Heart right ventricle (tissue), 16 donors: ENCODE data around the gene ADH6. TPM values are rescaled to one million over a fixed set of nuclear protein-coding genes. Genes with fewer than 3 reads are reported as not detected.

Source experiments
- ATAC-seq, 8 donors: fragments of 200-7000 bp; cut with Tn5 transposase; one replicate each; pipeline ENCODE4 v1.9.1; 2020; ENCODE audit warnings: mild to moderate bottlenecking in 8 of 8, moderate library complexity in 8 of 8, moderate number of reproducible peaks in 1 of 8
- DNase-seq, 2 donors: peaks; one replicate each; pipeline ENCODE4 v3.0.0-alpha.2; 2020
- H3K27ac ChIP-seq, 10 donors: fragments of 200-600 bp; sonication (generic) in 2 of 10; one replicate each; pipeline versions ENCODE4 v1.5.0 to v1.8.0; 2020 to 2022; ENCODE audit warnings: mild to moderate bottlenecking in 3 of 10
- H3K27me3 ChIP-seq, 7 donors: fragments of 200-600 bp; one replicate each; pipeline ENCODE4 v1.8.0; 2021 to 2022; ENCODE audit warnings: mild to moderate bottlenecking in 2 of 7
- H3K36me3 ChIP-seq, 9 donors: fragments of 200-600 bp; sonication (generic) in 1 of 9; one replicate each; pipeline versions ENCODE4 v1.5.0 to v1.8.0; 2020 to 2022; ENCODE audit warnings: mild to moderate bottlenecking in 2 of 9
- H3K4me1 ChIP-seq, 9 donors: fragments of 200-600 bp; sonication (generic) in 1 of 9; one replicate each; pipeline versions ENCODE4 v1.5.0 to v1.8.0; 2020 to 2022; ENCODE audit warnings: mild to moderate bottlenecking in 4 of 9
- H3K4me3 ChIP-seq, 10 donors: fragments of 200-600 bp; sonication (generic) in 2 of 10; one replicate each; pipeline versions ENCODE4 v1.5.0 to v1.8.0; 2020 to 2022; ENCODE audit warnings: mild to moderate bottlenecking in 7 of 10, moderate library complexity in 2 of 10
- H3K9me3 ChIP-seq, 11 donors: fragments of 200-600 bp in 10 of 11; sonication (generic) in 2 of 11; one replicate each; pipeline versions ENCODE4 v1.5.0 to v1.8.0; 2013 to 2022; ENCODE audit warnings: mild to moderate bottlenecking in 2 of 11, control low read depth in 1 of 11, moderate library complexity in 1 of 11
- WGBS, 2 donors: extraction: QIAGEN DNeasy Blood & Tissue Kit; methylation state at CpG; one replicate each; pipeline ENCODE4 v1.1.7; 2013; ENCODE audit warnings: inconsistent platforms in 1 of 2; 5-methylcytosine and 5-hydroxymethylcytosine counted together
- intact Hi-C, 10 donors: fragments of 100-400 bp; cut with DNase I; formaldehyde crosslinking; loops; one replicate each; pipeline versions ENCODE4 v1.11.1 to v1.14.2; 2022
- long read RNA-seq, 3 donors: library from polyadenylated mRNA; unstranded; transcript quantifications; one replicate each; pipeline ENCODE4 v2.0.0, GENCODE V29; 2020 to 2021
- polyA plus RNA-seq, 2 donors: library from polyadenylated mRNA; stranded (reverse); fragments of 200-250 nt; gene quantifications; one replicate each; pipeline ENCODE4 v1.2.3, GENCODE V29; 2013
- total RNA-seq, 10 donors: library from RNA; stranded (reverse); fragmentation: NEBNext Ultra II Directional in 3 of 10; extraction: Animal tissue kit (Norgen Biotek cat#: 25700) in 3 of 10; gene quantifications; one replicate each; pipeline versions ENCODE4 v1.2.1 to v1.2.4, GENCODE V29; 2021 to 2023
- TF ChIP-seq, protein P1 (sequence below), 9 donors: fragments of 200-600 bp; sonication (generic) in 2 of 9; IDR thresholded peaks; one replicate each; pipeline versions ENCODE4 v1.5.0 to v1.8.0; 2021 to 2022; ENCODE audit warnings: antibody characterized with exemption in 9 of 9, mild to moderate bottlenecking in 5 of 9, moderate library complexity in 1 of 9
- donor health status: Arrhythmogenic right ventricular cardiomyopathy.
- donor health status: ischemic (EF 13 %, LVEDD 7.1; RV severe dilation, severe dysfunction).
- donor health status: healthy with polysubstance abuse.
- donor health status: DM: no; HTN: yes; CAD: no.
- donor health status: DM: no; HTN: no; CAD: no.
- donor health status: ischemic (EF 25% LVEDD 6.9; RV normal size, moderate dysfunction).
- donor health status: ischemic (EF 25% LVEDD 5.7; RV mildly dilated, moderate dysfunction).
- donor health status: healthy.
- donor health status: DM: yes; HTN: yes; CAD: no.
- donor health status: Ischemic cardiomyopathy.
- donor health status: ischemic (EF 35%, LVEDD 5.7; RV mildly dilated, moderate dysfunction).
- donor health status: nonischemic (EF 11% LVEDD 7.7; RV severe dilation, severe dysfunction).
- donor health status: DM: yes; HTN: yes; CAD: no.
- donor health status: PGD.
- donor health status: ischemic (EF 29% LVEDD 5.4; RV normal size, mild dysfunction).
- donor health status: nonischemic (EF 23%, LVEDD 6.1; RV moderate dilation, normal function).

The ADH6 gene
- total RNA-seq (under 1 TPM in 1 of 10 donors, not detected in 9; 0.08 TPM), polyA plus RNA-seq (not detected)
- long read RNA-seq, donor 1, result 0 reads
- long read RNA-seq, donor 2, result 0 reads
- long read RNA-seq, donor 3, result 0 reads

DNA sequence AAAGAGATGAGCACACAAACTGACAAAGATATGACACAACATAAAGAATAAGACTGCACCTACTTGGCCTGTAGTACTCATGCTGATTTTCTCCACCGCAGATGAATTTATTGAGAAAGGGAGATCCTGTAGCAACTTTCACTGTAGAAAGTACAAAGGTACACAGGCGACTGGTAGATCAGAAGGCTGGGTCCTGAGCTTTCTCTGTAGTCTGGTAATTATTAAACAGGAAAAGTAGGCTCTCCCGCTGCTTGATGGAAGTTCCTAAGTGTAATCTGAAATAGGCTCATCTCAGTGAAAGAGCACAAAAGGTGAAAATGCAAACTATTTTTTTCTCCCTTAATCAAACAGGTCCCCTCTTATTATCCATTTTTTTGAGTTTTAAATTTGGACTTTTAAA is at the start of gene ADH6:
Gene ADH6, minus strand, starts transcription at position 175 of the 400 bp plus-strand sequence. Its CDS starts 94 bp downstream, at position 81.
- TF ChIP-seq, protein P1, sequence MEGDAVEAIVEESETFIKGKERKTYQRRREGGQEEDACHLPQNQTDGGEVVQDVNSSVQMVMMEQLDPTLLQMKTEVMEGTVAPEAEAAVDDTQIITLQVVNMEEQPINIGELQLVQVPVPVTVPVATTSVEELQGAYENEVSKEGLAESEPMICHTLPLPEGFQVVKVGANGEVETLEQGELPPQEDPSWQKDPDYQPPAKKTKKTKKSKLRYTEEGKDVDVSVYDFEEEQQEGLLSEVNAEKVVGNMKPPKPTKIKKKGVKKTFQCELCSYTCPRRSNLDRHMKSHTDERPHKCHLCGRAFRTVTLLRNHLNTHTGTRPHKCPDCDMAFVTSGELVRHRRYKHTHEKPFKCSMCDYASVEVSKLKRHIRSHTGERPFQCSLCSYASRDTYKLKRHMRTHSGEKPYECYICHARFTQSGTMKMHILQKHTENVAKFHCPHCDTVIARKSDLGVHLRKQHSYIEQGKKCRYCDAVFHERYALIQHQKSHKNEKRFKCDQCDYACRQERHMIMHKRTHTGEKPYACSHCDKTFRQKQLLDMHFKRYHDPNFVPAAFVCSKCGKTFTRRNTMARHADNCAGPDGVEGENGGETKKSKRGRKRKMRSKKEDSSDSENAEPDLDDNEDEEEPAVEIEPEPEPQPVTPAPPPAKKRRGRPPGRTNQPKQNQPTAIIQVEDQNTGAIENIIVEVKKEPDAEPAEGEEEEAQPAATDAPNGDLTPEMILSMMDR (IDR thresholded peaks at IDR 0.05), result no peak
- DNase-seq, result no peak
- intact Hi-C loops, result no loop called here
- Histone ChIP-seq H3K4me1 (no peaks in the 10 kb centered on the region), H3K36me3 (no peaks in the 10 kb centered on the region), H3K9me3 (peaks cover 0 to 10% (median 0%) of the 10 kb centered on the region in 11 donors), H3K27ac (no peak within 1 kb of the TSS), H3K4me3 (no peak within 1 kb of the TSS), H3K27me3 (no peaks in the 10 kb centered on the region)
- no peak for ATAC-seq
- 85 to 89% methylated on average over 3 of the region's 3 CpGs for WGBS, 2 donors

GRCh38 chr4:99264927-99265326 is 45.9 kb upstream of the ADH6 start:
- no peaks in the 10 kb centered on the region for H3K36me3 ChIP-seq

GRCh38 chr4:99252746-99253145 is 33.7 kb upstream of the ADH6 start:
- Histone ChIP-seq H3K36me3 (no peaks in the 10 kb centered on the region), H3K4me3 (no peak overlapping the region), H3K9me3 (peaks cover 0 to 4% (median 0%) of the 10 kb centered on the region in 11 donors), H3K4me1 (no peaks in the 10 kb centered on the region), H3K27me3 (no peaks in the 10 kb centered on the region), H3K27ac (no peak overlapping the region)
- ATAC-seq, result no peak
- no peak for DNase-seq
- 83 to 87% methylated on average over 4 of the region's 4 CpGs for WGBS, 2 donors
- intact Hi-C loops, result no loop called here
- TF ChIP-seq, protein P1 (IDR thresholded peaks at IDR 0.05), result no peak

More at GRCh38 chr4:99264927-99265326, 45.9 kb upstream of the ADH6 start:
- H3K4me3 ChIP-seq, result no peak overlapping the region
- intact Hi-C loops, result no loop called here
- H3K4me1 ChIP-seq, result no peaks in the 10 kb centered on the region
- peak overlapping the region in 1 of 10 donors; percentile 1 for H3K27ac ChIP-seq
- H3K9me3 ChIP-seq, result peaks cover 0 to 25% (median 0%) of the 10 kb centered on the region in 11 donors
- H3K27me3 ChIP-seq, result no peaks in the 10 kb centered on the region
- DNase-seq (no peak), ATAC-seq (no peak)
- TF ChIP-seq, protein P1 (IDR thresholded peaks at IDR 0.05), result no peak

GRCh38 chr4:99248714-99249113 is 29.7 kb upstream of the ADH6 start:
- no peak for ATAC-seq
- H3K27ac ChIP-seq, result no peak overlapping the region
- H3K27me3 ChIP-seq, result no peaks in the 10 kb centered on the region
- no peaks in the 10 kb centered on the region for H3K4me1 ChIP-seq
- TF ChIP-seq, protein P1 (IDR thresholded peaks at IDR 0.05), result no peak
- H3K9me3 ChIP-seq, result peaks cover 0 to 35% (median 12%) of the 10 kb centered on the region in 11 donors
- H3K4me3 ChIP-seq, result no peak overlapping the region
- H3K36me3 ChIP-seq, result no peaks in the 10 kb centered on the region
- no peak for DNase-seq
- WGBS, 2 donors, result 88 to 89% methylated on average over 1 of the region's 1 CpG
- intact Hi-C loops, result no loop called here
